ENCODE measurements around the gene TLR8. TPM values are rescaled to one million over a fixed set of nuclear protein-coding genes. Genes with fewer than 3 reads are reported as not detected.

The TLR8 gene
- total and polyA plus RNA-seq, 2 experiments from 2014 or later: not detected

DNA sequence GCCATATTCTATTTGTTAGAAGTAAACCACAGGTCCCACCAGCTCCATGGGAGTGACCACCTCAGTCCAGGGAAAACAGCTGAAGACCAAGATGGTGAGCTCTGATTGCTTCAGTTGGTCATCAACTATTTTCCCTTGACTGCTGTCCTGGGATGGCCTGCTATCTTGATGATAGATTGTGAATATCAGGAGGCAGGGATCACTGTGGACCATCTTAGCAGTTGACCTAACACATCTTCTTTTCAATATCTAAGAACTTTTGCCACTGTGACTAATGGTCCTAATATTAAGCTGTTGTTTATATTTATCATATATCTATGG is 16.1 kb downstream of the TLR8 start (continued):
- no peak for TF ChIP-seq EZH2 (IDR thresholded peaks at IDR 0.05; ENCODE audit: low read depth, unreplicated experiment)
- no peak for TF ChIP-seq JUNB (IDR thresholded peaks at IDR 0.05; ENCODE audit: unreplicated experiment)
- TF ChIP-seq, protein P1, sequence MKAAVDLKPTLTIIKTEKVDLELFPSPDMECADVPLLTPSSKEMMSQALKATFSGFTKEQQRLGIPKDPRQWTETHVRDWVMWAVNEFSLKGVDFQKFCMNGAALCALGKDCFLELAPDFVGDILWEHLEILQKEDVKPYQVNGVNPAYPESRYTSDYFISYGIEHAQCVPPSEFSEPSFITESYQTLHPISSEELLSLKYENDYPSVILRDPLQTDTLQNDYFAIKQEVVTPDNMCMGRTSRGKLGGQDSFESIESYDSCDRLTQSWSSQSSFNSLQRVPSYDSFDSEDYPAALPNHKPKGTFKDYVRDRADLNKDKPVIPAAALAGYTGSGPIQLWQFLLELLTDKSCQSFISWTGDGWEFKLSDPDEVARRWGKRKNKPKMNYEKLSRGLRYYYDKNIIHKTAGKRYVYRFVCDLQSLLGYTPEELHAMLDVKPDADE (IDR thresholded peaks at IDR 0.05): no peak
- TF ChIP-seq, protein P2, sequence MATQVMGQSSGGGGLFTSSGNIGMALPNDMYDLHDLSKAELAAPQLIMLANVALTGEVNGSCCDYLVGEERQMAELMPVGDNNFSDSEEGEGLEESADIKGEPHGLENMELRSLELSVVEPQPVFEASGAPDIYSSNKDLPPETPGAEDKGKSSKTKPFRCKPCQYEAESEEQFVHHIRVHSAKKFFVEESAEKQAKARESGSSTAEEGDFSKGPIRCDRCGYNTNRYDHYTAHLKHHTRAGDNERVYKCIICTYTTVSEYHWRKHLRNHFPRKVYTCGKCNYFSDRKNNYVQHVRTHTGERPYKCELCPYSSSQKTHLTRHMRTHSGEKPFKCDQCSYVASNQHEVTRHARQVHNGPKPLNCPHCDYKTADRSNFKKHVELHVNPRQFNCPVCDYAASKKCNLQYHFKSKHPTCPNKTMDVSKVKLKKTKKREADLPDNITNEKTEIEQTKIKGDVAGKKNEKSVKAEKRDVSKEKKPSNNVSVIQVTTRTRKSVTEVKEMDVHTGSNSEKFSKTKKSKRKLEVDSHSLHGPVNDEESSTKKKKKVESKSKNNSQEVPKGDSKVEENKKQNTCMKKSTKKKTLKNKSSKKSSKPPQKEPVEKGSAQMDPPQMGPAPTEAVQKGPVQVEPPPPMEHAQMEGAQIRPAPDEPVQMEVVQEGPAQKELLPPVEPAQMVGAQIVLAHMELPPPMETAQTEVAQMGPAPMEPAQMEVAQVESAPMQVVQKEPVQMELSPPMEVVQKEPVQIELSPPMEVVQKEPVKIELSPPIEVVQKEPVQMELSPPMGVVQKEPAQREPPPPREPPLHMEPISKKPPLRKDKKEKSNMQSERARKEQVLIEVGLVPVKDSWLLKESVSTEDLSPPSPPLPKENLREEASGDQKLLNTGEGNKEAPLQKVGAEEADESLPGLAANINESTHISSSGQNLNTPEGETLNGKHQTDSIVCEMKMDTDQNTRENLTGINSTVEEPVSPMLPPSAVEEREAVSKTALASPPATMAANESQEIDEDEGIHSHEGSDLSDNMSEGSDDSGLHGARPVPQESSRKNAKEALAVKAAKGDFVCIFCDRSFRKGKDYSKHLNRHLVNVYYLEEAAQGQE (IDR thresholded peaks at IDR 0.05; ENCODE audit: unreplicated experiment): no peak
- no peak for TF ChIP-seq CREB1 (CRISPR knock-in tag; IDR thresholded peaks at IDR 0.05; ENCODE audit: low read depth)

DNA sequence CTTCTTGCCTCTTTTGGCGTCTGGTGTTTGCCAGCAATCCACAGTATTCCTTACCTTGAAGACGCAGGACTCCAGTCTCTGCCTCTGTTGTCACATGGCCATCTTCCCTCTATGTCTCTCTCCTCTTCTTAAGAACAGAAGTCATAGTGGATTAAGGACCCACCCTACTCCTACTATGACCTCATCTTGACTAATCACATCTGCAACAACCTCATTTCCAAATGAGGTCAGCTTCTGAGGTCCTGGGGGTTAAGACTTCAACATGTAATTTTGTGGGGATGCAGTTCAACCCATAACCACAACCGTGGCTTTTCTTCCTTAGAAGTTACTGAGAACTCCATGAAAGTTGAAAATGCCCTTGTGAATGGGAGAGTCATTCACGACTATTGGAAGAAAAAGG is 23.3 kb downstream of the TLR8 start:
- no peak overlapping the region for H3K27ac ChIP-seq (ENCODE audit: low read depth)
- Mint-ChIP-seq H3K9me3 (no peaks in the 10 kb centered on the region; the same call in 1 of the 3 replicates), H3K27me3 (ENCODE audit: insufficient read depth, low read depth, poor library complexity) (peaks cover 1% of the 10 kb centered on the region), H3K4me1 (no peaks in the 10 kb centered on the region), H3K27ac (no peak overlapping the region), H3K36me3 (ENCODE audit: low read depth) (no peaks in the 10 kb centered on the region; the same call in 1 of the 3 replicates), H3K4me3 (no peak overlapping the region)
- H3K9me2 ChIP-seq (ENCODE audit: insufficient read depth): no peaks in the 10 kb centered on the region
- H3K4me3 ChIP-seq: no peak overlapping the region
- ATAC-seq: no peak
- no peaks in the 10 kb centered on the region for H3K79me2 ChIP-seq (replicated peaks; ENCODE audit: insufficient read depth)
- H3K27me3 ChIP-seq (ENCODE audit: insufficient read depth): no peaks in the 10 kb centered on the region
- H3F3A ChIP-seq (replicated peaks; ENCODE audit: low read depth): no peaks in the 10 kb centered on the region
- no peaks in the 10 kb centered on the region for H4K20me1 ChIP-seq (replicated peaks; ENCODE audit: insufficient read depth)
- no peaks in the 10 kb centered on the region for H3K4me1 ChIP-seq (ENCODE audit: insufficient read depth)
- DNase-seq (ENCODE audit: low spot score): no peak
- H2AFZ ChIP-seq: no peak overlapping the region
- no peaks in the 10 kb centered on the region for H3K36me3 ChIP-seq (ENCODE audit: insufficient read depth)
- no peak overlapping the region for H3K4me2 ChIP-seq
- no peak for TF ChIP-seq ZNF331 (CRISPR knock-in tag; IDR thresholded peaks at IDR 0.05; ENCODE audit: low read depth)
- no peak for TF ChIP-seq POLR2AphosphoS5 (IDR thresholded peaks at IDR 0.05; ENCODE audit: low read depth)
- TF ChIP-seq STAT1 (IDR thresholded peaks at IDR 0.05; ENCODE audit: unreplicated experiment): no peak
- no peak for TF ChIP-seq ZNF114 (CRISPR knock-in tag; IDR thresholded peaks at IDR 0.05)
- no peak for TF ChIP-seq EZH2 (IDR thresholded peaks at IDR 0.05; ENCODE audit: low read depth, unreplicated experiment)
- TF ChIP-seq CREB1 (CRISPR knock-in tag; IDR thresholded peaks at IDR 0.05; ENCODE audit: low read depth): no peak

DNA sequence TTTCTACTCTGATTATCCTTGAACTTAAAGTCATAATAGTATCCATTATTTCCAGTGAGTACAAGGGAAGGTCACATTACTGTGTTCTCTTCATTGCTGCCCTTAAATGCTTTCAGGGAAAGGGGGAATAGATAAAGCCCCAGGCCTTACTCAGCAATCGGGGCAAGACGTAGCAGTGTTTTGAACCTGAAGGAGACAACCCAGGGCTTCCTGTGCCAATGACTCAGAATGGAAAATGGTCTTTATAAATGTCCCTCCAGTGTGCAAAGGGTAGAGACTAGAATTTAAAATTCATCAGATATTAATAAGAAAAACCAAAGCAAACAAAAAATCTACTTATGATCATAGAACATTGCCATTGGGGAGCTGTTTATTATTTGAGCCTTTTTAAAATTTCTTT is 23.7 kb downstream of the TLR8 start:
- H3K27ac Mint-ChIP-seq: no peak overlapping the region
- H3K9me3 Mint-ChIP-seq: peaks cover 4% of the 10 kb centered on the region; the same call in 2 of the 3 replicates
- peaks cover 2% of the 10 kb centered on the region; the same call in 2 of the 3 replicates for H3K36me3 Mint-ChIP-seq (ENCODE audit: low read depth)
- H3K27me3 ChIP-seq (ENCODE audit: insufficient read depth): no peaks in the 10 kb centered on the region
- no peak overlapping the region for H2AFZ ChIP-seq
- DNase-seq (ENCODE audit: low spot score): no peak
- peaks cover 1% of the 10 kb centered on the region for H3K27me3 Mint-ChIP-seq (ENCODE audit: insufficient read depth, low read depth, poor library complexity)
- no peak overlapping the region for H3K27ac ChIP-seq (ENCODE audit: low read depth)
- no peaks in the 10 kb centered on the region for H3K79me2 ChIP-seq (replicated peaks; ENCODE audit: insufficient read depth)
- H3K4me3 ChIP-seq: no peak overlapping the region
- H3K9me2 ChIP-seq (ENCODE audit: insufficient read depth): no peaks in the 10 kb centered on the region
- H3K4me1 ChIP-seq (ENCODE audit: insufficient read depth): no peaks in the 10 kb centered on the region
- no peak for ATAC-seq
- H3F3A ChIP-seq (replicated peaks; ENCODE audit: low read depth): no peaks in the 10 kb centered on the region
- H3K4me1 Mint-ChIP-seq: no peaks in the 10 kb centered on the region
- H3K4me3 Mint-ChIP-seq: no peak overlapping the region
- H3K36me3 ChIP-seq (ENCODE audit: insufficient read depth): no peaks in the 10 kb centered on the region
- H4K20me1 ChIP-seq (replicated peaks; ENCODE audit: insufficient read depth): no peaks in the 10 kb centered on the region
- no peak overlapping the region for H3K4me2 ChIP-seq
- TF ChIP-seq NANOG (IDR thresholded peaks at IDR 0.05; ENCODE audit: borderline replicate concordance): no peak
- TF ChIP-seq, protein P3, sequence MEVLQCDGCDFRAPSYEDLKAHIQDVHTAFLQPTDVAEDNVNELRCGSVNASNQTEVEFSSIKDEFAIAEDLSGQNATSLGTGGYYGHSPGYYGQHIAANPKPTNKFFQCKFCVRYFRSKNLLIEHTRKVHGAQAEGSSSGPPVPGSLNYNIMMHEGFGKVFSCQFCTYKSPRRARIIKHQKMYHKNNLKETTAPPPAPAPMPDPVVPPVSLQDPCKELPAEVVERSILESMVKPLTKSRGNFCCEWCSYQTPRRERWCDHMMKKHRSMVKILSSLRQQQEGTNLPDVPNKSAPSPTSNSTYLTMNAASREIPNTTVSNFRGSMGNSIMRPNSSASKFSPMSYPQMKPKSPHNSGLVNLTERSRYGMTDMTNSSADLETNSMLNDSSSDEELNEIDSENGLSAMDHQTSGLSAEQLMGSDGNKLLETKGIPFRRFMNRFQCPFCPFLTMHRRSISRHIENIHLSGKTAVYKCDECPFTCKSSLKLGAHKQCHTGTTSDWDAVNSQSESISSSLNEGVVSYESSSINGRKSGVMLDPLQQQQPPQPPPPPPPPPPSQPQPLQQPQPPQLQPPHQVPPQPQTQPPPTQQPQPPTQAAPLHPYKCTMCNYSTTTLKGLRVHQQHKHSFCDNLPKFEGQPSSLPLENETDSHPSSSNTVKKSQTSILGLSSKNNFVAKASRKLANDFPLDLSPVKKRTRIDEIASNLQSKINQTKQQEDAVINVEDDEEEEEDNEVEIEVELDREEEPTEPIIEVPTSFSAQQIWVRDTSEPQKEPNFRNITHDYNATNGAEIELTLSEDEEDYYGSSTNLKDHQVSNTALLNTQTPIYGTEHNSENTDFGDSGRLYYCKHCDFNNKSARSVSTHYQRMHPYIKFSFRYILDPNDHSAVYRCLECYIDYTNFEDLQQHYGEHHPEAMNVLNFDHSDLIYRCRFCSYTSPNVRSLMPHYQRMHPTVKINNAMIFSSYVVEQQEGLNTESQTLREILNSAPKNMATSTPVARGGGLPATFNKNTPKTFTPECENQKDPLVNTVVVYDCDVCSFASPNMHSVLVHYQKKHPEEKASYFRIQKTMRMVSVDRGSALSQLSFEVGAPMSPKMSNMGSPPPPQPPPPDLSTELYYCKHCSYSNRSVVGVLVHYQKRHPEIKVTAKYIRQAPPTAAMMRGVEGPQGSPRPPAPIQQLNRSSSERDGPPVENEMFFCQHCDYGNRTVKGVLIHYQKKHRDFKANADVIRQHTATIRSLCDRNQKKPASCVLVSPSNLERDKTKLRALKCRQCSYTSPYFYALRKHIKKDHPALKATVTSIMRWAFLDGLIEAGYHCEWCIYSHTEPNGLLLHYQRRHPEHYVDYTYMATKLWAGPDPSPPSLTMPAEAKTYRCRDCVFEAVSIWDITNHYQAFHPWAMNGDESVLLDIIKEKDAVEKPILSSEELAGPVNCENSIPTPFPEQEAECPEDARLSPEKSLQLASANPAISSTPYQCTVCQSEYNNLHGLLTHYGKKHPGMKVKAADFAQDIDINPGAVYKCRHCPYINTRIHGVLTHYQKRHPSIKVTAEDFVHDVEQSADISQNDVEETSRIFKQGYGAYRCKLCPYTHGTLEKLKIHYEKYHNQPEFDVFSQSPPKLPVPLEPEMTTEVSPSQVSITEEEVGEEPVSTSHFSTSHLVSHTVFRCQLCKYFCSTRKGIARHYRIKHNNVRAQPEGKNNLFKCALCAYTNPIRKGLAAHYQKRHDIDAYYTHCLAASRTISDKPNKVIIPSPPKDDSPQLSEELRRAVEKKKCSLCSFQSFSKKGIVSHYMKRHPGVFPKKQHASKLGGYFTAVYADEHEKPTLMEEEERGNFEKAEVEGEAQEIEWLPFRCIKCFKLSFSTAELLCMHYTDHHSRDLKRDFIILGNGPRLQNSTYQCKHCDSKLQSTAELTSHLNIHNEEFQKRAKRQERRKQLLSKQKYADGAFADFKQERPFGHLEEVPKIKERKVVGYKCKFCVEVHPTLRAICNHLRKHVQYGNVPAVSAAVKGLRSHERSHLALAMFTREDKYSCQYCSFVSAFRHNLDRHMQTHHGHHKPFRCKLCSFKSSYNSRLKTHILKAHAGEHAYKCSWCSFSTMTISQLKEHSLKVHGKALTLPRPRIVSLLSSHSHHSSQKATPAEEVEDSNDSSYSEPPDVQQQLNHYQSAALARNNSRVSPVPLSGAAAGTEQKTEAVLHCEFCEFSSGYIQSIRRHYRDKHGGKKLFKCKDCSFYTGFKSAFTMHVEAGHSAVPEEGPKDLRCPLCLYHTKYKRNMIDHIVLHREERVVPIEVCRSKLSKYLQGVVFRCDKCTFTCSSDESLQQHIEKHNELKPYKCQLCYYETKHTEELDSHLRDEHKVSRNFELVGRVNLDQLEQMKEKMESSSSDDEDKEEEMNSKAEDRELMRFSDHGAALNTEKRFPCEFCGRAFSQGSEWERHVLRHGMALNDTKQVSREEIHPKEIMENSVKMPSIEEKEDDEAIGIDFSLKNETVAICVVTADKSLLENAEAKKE (CRISPR knock-in tag; IDR thresholded peaks at IDR 0.05): no peak

Data from GM23338 (cell line).